NCI-H2227 (cell line): ENCODE results near the gene FERMT2.

Source experiments
- DNase-seq: peaks from one replicate; lab custom pipeline; 2025; ENCODE audit not compliant: unreplicated experiment; lab: John Stamatoyannopoulos, UW

FERMT2 gene

DNA sequence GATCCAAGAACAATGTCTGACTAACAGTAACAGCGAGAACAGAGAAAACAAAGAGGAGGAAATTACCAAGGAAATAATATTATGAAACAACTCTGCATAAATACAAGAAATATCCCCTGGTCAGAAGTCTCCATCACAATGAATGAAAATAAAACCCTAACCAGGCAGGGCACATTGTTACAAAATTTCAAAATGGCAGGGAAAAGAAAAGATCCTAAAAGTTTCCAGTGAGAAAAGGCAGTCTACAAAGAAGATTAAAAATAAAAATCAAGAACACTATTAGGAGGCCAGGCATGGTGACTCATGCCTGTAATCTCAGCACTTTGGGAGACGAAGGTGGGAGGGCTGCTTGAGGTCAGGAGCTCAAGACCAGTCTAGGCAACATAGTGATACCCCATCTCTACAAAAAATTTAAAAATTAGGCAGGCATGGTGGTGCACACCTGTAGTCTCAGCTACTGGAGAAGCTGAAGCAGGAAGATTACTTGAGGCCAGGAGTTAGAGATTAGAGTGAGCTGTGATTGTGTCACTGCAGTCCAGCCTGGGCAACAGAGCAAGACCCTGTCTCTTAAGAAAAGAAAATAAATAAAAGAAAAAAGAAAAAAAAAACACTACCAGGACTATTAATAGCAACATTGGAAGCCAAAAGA is 47.8 kb downstream of the FERMT2 start:
- DNase-seq = no peak

- DNase-seq = no peak
Observed at GRCh38 chr14:52901357-52901980, 49.4 kb downstream of the FERMT2 start.

GRCh38 chr14:52900731-52901130 is 50.1 kb downstream of the FERMT2 start:
- no peak for DNase-seq

DNA sequence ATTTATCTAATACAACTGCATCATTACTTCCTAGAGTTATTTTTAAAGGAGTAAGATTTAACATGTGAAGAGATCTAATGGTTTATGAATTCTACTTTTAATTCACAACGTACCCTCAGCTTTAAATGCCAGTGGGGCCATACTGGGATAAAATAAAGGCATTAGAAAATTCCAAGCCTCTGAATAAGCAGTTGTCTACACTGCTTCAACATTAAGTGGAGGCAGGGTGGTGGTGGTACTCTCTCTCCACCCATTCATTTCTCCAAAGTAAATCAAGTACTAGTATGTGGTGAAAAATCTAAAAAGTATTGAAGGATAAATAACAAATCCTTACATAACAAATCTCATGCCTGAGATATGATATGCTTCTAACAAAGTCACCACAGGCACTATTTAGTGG is 52.4 kb downstream of the FERMT2 start:
- no peak for DNase-seq

GRCh38 chr14:52895000-52895399 is 55.9 kb downstream of the FERMT2 start:
- DNase-seq = no peak

DNA sequence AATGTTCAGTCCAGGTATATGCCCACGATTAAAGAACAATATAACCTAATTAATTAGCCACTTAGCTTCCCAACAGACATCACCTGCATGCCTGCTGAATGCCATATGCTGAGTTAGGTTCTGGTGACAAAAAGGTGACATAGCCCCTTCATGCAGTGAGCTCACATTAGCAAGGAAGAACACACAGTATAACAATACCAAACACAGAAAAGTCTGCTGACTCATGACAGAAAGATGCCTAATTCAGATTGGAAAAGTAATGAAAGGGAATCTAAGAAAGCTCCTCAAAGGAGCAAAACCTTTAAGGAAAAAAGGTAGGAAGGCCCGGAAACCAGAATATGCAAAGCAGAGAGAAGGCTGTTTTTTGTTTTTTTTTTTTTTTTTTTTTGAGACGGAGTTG is 59.0 kb downstream of the FERMT2 start:
- no peak for DNase-seq

DNA sequence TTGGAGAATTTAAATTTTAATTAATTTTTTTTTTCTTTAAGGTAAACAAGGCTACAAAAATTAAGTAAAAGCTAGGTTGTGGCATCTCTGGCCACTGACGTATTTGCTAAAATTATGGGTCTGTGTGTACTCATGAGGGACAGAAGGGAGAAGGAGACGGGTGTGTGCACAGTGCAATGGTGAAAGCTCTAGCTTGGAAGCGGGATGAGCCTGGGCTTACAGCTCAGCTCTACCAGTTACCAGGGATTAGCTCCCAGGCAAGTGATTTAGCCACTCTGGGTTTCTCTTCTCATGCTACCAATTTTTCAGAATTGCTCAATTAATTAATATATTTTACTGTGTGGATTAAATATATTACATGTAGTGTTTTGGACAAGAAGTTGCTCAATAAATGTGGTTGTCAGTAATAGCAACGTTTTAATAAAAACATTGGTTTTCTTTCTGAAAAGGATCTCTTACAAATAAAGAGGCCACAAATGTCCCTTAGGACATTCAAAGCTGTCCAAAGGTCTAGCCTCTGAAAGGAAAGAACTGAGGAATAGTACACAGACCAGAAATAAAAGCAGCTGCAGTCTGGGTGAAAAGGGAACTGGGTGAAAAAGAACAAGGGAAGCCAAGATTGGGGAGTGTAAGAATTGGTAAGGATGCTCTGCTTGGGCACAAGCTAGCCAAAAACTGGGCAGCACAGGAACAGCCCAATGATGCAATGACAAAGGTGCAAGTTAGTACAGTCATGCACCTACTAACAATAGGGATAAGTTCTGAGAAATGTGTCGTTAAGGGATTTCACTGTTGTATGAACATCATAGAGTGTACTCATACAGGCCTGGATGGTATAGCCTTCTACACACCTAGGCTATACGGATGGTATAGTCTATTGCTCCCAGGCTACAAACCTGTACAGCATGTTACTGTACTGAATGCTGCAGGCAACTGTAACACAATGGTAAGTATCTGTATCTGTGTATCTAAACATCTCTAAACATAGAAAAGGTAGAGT is 61.7 kb downstream of the FERMT2 start:
- DNase-seq = no peak

GRCh38 chr14:52888159-52888558 is 62.7 kb downstream of the FERMT2 start:
- DNase-seq = no peak

- DNase-seq = no peak
Observed at GRCh38 chr14:52885230-52885629, 65.6 kb downstream of the FERMT2 start.

GRCh38 chr14:52883658-52884057 is 67.2 kb downstream of the FERMT2 start:
- no peak for DNase-seq

GRCh38 chr14:52882824-52883223 is 68.0 kb downstream of the FERMT2 start:
- no peak for DNase-seq

DNA sequence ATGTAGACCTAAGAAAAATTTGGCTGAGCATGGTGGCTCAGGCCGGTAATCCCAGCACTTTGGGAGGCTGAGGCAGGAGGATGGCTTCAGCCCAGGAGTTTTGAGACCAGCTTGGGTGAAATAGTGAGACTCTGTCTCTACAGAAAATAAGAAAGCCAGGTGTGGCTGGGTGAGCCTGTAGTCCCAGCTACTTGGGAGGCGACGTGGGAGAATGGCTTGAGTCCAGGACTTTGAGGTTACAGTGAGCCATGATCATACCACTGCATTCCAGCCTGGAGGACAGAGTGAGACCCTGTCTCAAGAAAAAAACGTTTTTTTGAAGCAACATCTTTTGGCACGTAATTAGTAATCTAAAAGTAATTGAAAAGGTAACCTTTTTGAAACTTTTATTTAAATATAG is 70.9 kb downstream of the FERMT2 start:
- DNase-seq = no peak

DNA sequence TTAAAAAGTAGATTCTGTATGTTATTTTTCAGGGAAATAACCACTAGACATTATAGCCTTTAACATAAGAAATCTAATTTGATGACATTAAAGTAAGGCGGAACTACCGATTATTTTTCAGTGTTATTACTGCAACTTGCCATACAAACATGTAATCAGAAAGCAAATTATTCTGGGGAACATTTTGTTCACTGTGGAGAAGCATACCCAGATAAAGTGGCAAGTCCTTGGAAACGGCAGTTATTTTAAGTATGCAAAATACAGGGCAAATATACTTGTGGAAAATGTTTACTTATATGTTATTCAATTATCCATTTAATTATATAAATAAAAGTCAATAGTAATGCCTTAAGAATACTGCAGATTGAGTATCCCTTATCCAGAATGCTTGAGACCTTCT is 71.9 kb downstream of the FERMT2 start:
- DNase-seq = no peak

DNA sequence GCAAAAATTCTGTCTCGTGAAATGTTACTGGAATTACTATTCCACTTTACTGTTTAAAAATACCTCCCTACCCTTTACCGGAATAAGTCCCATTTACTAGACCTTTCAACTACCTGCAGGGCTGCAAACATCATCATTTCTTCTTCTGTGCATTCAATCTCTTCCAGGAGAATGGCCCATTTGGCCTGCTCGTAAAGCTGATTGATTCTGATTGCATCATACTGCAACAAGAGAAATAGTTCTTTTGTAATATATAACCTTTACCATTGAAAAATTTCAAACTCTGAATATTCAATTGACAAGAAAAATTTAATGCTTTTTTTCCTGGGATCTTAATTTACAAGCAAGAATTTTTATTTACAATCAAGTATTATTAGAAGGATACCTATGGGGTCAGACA is 72.4 kb downstream of the FERMT2 start:
- no peak for DNase-seq

DNA sequence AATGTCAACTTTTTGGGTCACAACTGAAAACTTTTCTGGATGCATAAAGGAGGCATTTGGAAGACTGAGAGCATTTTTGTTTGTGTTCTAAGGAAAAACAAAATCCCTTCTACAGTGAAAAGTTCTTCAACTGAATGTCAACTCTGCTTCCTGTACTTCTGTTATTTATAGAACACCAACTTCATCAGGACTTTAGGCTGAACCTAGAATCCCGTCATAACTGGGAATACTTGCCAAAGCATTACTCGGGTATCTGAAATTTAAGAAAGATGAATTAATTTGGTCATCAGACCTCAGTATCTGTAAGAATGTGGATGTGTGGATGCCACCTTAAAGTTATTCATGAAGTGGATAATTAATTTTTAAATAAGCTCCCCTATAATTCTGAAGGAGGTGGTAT is 73.2 kb downstream of the FERMT2 start:
- DNase-seq = no peak

- DNase-seq = no peak
Observed at GRCh38 chr14:52876806-52877205, 74.0 kb downstream of the FERMT2 start.

GRCh38 chr14:52876311-52876710 is 74.5 kb downstream of the FERMT2 start:
- no peak for DNase-seq

- no peak for DNase-seq
Observed at GRCh38 chr14:52875707-52876106, 75.1 kb downstream of the FERMT2 start.

DNA sequence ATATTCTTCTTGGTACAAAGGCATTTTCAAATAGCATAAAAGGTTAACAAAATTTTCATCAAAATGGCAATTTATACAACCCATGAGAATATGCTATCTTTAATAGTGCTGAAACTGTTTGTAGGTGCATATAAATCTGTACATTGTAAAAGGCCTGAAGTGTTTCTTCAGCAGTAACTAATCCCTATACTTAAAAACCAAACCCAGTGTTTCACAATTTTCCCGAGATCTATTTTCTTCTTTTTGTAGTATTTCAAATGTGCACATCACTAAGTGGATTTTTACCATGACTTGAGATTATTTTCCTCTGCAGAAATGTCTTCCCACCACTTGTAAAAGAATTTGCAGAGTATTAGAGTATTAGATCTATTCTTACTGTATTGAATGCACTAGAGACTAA is 76.5 kb downstream of the FERMT2 start:
- DNase-seq = no peak

- no peak for DNase-seq
Observed at GRCh38 chr14:52873694-52874093, 77.2 kb downstream of the FERMT2 start.

DNA sequence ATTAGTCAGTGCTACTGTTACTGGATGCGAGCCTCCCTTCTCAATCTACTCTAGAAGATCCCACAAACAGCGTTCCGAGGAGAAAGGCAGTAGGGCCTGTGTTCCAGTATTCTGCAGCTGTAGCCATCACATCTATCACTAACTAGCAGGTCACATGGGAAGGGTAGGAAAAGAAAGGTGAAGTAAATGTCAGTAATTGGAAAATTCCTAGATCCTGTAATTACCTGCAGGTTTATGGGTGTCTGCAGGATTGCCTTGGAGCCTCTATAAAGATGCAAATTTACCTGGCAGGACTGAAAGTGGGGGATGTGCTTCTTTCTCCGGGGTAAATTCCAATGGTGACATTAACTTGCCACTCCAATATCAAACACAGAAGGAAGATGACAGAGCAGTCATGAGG is 77.8 kb downstream of the FERMT2 start:
- no peak for DNase-seq

GRCh38 chr14:52871606-52872005 is 79.2 kb downstream of the FERMT2 start:
- no peak for DNase-seq
